NCI-H1436 treated with DMSO at 0.1 percent for 48 hours (cell line): ENCODE data around the gene GRAMD4.

Source experiments
- DNase-seq: peaks from one replicate; lab custom pipeline; 2025; lab: John Stamatoyannopoulos, UW

GRAMD4 gene

GRCh38 chr22:46673205-46673604 is 53.0 kb downstream of the GRAMD4 start:
- no peak for DNase-seq

DNA sequence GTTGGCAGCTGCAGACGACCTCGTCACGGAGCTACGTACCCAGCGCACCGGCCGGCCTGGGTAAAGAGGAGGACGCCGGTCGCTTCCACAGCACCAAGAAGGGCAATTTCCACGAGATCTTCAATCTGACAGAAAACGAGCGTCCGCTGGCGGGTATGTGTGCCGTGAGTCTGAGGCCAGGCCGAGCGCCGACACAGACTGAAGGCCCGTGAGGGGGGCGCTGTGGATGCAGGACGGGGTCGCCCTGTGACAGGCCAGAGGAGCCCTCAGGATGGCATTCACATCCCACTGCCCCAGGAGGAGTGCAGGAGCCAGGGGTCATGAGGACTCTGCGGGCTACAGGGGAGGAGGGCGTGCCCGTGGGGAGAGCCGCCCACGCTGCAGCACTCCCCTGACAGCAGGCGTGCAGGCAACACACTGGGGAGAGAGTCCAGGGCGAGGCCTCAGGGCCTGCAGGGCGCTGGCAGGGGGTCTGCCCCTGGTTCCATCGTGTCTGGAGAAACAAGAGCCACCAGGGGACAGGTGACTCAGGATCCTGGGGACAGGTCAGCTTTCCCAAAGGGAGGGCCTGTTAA is 53.6 kb downstream of the GRAMD4 start:
- DNase-seq, result no peak

- no peak for DNase-seq
Observed at GRCh38 chr22:46674367-46674781, 54.2 kb downstream of the GRAMD4 start.

GRCh38 chr22:46674906-46675305 is 54.7 kb downstream of the GRAMD4 start:
- no peak for DNase-seq

DNA sequence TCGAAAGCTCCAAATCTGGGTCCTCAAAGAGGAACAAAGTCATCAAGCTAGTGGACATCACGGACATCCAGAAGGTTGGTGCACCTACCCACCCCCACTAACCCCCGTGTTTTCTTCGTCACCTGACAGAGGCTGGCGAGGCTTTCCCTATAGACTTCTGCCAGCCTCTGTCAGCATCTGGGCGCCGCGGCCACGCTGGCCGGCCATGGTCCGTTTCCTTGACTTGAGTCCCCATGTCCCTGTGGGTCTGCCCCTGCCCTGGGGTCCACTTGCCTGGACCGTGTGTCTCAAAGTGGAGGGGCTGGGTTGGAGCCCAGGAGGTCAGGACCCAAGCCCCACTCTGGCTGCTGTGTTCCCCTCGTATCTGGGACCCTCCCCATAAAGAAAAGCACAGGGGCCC is 55.3 kb downstream of the GRAMD4 start:
- no peak for DNase-seq

DNA sequence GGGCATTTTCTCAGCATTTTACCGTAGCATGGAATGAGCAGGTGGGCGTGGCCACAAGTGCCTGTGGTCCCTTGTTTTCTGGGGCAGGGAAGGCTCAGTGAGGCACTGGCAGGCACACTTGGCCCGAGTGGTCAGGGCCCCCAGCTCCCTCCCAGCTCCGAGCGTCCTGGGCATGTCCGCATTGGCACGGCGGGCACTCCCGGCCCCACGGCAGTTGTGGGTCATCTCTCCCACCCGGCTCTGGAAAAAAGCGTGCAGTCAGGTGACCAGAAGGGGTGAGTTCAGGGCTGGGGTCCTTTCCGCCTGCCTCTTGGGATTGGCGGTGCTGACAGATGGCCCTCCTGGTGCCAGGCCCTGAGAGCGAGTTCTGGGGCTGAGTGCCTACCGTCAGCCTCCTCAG is 55.8 kb downstream of the GRAMD4 start:
- no peak for DNase-seq

DNA sequence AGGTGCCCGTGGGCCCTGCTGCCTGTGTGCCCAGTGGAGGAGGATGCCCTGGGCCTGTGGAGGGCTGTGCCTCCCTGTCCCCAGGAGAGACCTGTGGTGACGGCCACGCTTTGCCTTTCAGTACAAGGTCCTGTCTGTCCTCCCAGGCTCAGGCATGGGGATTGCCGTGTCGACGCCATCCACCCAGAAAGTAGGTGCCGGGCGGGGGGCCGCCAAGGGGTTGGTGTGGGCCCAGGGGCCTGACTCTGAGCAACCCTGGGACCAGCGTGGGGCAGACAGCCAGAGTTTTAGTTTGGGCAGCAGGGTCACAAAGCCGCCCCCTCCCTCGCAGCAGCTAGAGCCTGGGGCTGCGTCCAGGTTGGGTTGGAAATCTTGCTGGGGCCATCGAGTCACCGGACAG is 56.3 kb downstream of the GRAMD4 start:
- DNase-seq, result no peak

DNA sequence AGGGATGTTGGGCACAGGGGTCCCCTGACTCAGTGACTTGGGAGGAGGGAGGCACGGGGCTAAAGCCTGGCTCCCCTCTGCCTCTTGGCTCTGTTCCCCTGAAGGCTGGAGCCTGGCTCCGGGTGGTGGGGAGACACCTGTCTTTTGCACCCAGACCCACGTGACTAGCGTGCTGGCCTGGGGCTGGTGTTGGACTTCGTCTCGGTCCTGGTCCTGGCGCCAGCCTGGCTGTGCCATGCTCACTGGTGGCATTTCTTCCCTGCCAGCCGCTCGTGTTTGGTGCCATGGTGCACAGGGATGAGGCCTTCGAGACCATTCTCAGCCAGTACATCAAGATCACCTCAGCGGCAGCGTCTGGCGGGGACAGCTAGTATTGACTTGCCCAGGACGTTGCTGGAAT is 56.7 kb downstream of the GRAMD4 start:
- DNase-seq, result no peak

- DNase-seq, result no peak
Observed at GRCh38 chr22:46677323-46678002, 57.3 kb downstream of the GRAMD4 start.

DNA sequence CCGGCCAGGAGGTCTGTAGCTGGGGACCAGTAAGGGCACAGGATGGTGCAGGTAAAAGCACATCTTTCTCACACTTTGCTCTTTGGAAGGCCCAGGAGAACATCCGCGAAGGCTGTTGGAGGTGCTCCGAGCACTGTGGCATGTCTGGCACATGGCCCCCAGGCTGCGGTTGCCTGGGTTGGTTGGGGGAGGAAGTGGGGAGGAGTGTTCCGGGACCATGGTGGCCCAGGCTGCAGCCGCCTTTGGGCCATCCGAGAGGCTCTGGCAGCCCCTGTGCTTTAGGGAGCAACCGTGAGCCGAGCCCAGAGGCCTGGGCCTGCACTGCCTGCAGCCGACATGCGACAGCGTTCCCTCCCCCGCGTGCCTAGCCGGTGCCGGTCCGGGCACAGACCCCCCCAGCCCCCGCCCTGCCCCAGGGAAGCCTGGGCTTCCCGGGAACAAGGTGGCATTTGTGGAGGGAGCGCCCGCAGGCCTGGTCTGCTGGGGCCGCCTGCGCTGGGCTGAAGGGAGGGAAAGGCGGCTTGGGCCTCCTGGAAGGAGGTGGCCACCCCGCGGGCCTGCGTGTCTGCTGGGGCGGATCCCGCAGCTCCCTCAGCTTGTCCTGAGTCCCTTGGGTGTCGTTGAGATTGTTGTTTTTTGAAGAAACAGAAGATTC is 57.9 kb downstream of the GRAMD4 start:
- DNase-seq, result no peak

DNA sequence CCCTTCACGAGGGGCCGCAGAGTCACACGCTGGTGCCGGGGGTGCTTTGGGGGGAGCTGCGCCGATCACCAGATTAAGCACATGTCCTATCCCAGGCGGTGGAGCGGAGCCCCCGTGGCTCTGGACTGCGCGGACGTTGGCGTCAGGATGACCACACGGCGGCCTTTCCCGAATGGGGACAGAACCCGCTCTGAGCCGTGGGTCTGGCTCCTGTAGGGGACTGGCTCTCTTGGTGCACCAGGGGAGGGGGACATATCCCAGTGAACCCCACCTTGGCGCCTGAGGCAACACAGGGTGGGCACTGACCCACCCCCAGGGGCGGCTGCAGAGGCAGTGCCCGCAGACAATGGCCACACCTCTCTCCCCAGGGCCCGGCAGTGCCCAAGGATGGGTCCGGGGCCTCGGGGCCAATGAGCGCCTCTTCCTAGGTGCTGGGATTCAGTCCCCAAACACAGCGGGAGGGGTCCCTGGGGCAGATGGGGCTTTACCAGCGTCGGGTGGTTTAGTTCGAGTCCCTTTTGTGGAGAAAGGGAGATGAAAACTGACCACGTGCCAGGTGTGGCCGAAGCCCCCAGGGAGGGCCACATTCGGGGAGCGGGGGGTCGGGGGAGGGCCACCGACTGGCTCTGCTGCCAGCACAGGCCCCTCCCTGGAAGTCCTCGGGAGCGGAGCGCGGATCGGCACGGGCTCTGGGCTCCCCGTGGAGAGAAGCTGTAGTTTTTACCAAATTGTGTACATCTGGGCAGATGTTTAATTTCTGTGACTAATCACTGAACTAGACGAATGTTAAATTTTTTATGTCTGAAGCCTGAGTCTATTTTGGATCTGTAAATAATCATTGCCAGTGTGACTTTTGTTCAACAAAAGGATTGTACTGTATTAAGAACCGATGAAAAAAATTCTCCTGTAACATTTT is 58.9 kb downstream of the GRAMD4 start:
- no peak for DNase-seq

GRCh38 chr22:46679706-46680269 is 59.6 kb downstream of the GRAMD4 start:
- no peak for DNase-seq

GRCh38 chr22:46681010-46681409 is 60.8 kb downstream of the GRAMD4 start:
- no peak for DNase-seq

DNA sequence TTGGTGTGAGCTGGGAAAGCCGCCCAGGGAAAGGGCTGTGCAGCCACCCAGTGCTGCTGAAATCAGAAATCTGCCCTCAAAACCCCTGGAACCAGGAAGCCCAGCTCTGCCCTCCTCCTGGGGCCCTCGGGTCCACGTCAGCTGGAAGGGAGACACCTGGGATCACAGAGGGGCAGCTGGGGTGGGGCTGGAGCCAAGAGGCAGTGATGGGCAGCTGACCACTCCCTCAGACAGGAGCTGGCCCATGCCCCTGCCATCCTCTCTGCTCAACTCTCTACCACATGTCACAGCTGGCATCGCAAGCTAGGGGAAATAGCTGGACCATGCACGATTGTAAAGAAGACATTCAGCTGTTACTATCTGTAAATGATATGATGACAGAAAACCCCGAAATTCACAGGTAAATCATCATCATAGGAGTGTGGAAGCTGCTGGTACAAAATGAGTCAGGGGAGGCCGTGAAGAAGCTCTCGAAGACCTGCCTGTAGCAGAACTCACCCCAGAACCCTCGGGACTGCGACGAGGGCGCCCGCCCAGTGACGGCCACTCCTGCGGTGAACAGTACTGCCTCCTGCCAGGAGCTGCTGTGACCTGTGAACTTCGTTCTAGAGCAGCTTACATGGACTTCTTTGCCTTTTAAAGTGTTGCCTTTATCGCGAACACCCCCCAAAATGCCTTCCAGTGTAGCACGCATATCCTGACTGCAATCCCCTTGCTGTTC is 62.0 kb downstream of the GRAMD4 start:
- DNase-seq, result no peak

GRCh38 chr22:46684706-46685105 is 64.5 kb downstream of the GRAMD4 start:
- no peak for DNase-seq

DNA sequence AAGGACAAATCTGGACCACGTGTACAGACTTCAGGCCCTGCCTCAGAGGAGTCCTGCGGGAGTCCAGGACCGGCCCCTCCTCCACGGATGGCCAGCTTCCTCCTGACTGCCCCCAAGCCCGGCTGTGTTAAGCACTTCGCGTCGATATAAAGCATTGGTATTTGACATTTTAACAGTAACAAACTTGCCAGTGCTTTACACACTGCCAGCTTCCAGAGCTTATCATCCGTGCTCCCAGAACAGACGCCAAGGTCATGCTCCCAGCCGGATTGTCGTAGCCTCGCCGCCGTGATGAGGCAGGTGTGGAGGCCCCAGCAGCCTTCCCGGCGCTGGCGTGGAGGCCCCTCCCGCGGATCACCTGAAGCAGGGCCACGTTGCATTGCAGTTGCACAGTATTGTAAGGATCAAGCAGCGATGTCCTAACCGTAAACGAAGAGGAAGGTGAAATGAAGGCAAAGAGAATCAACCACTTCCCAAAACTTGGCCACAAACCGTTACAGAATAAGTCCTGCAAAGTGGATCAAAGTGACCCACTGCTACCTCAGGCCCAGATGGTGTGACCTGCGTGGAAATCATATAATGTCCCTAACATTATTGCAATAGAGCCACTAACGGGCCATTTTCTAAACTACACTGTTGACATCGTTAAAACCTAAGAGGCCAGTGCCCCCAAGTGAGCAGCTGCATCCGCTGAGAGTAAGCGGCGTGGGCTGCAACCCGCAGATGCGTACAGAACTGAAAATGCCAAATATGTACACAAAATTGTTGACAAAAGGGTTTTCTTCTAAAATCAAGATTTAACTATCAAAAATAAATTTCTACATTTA is 66.2 kb downstream of the GRAMD4 start:
- DNase-seq, result no peak

GRCh38 chr22:46687048-46687444 is 66.9 kb downstream of the GRAMD4 start:
- no peak for DNase-seq

- no peak for DNase-seq
Observed at GRCh38 chr22:46687460-46687859, 67.3 kb downstream of the GRAMD4 start.

- DNase-seq, result no peak
Observed at GRCh38 chr22:46688949-46689348, 68.8 kb downstream of the GRAMD4 start.

DNA sequence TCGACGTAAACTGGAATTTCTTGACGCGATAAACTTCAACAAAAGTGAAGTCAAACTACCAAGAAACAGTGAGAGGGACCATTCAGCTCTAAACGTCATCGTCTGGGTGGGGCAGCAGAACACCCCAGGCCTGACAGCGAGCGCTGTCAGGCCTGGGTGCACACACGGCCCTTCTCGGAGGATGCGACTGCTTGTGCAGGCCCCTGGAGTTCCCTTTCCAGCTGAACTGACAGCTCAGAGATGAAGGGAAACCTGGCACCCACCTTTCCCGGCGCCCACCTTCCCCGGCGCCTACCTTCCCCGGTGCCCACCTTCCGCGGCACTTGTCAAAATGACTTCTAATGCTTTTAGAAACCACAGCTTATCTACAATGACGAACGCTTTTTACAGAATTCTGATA is 70.0 kb downstream of the GRAMD4 start:
- DNase-seq, result no peak

GRCh38 chr22:46691571-46691970 is 71.4 kb downstream of the GRAMD4 start:
- no peak for DNase-seq
